HL-60 (cell line): ENCODE results near the gene FRMD8.

Source experiments
- DNase-seq, 2 experiments: peaks; one replicate each; pipeline ENCODE4 v3.0.0-alpha.2; 2010 to 2020; ENCODE audit warnings: low read depth in 1 of 2, low spot score in 1 of 2
- H3K27ac ChIP-seq: fragments of 250-450 bp; sonication (Bioruptor Pico); replicated peaks from 2 replicates; pipeline ENCODE4 v1.5.1; 2020; ENCODE audit warnings: mild to moderate bottlenecking, moderate library complexity
- H3K27me3 ChIP-seq: fragments of 250-450 bp; sonication (Bioruptor Pico); 2 replicates; pipeline ENCODE4 v1.5.1; 2021; ENCODE audit warnings: mild to moderate bottlenecking, moderate library complexity; ENCODE audit not compliant: insufficient read depth, poor library complexity, severe bottlenecking
- H3K4me3 ChIP-seq: replicated peaks from 2 replicates; pipeline ENCODE4 v1.5.1; 2011; ENCODE audit warnings: mild to moderate bottlenecking, control low read depth, low read length; ENCODE audit not compliant: insufficient read depth
- REST ChIP-seq: IDR thresholded peaks from 2 replicates; pipeline ENCODE4 v1.6.1; 2012; ENCODE audit warnings: low read depth; ENCODE audit not compliant: insufficient replicate concordance
- SPI1 ChIP-seq: IDR thresholded peaks from 2 replicates; pipeline ENCODE4 v1.6.1; 2012; ENCODE audit warnings: low read depth, mild to moderate bottlenecking, borderline replicate concordance

FRMD8 gene

GRCh38 chr11:65459552-65459951, 73.1 kb downstream of the FRMD8 start:
- no peak overlapping the region for H3K4me3 ChIP-seq
- H3K27me3 ChIP-seq: no peaks in the 10 kb centered on the region
- no peak for TF ChIP-seq SPI1
- no peak for TF ChIP-seq REST

More at GRCh38 chr11:65459552-65459951, 73.1 kb downstream of the FRMD8 start:
- no peak for DNase-seq
- H3K27ac ChIP-seq: no peak overlapping the region
